IMR-90 (cell line): ENCODE data around the gene ABHD5. TPM values are rescaled to one million over a fixed set of nuclear protein-coding genes. Genes with fewer than 3 reads are reported as not detected.
A peak's percentile ranks its signal among the peaks of the same experiment; 100 is the strongest.

Experiments
- ATAC-seq: fragments of 200-7000 bp; cut with Tn5 transposase; 2 replicates; pipeline ENCODE4 v1.9.1; 2020; ENCODE audit warnings: low read depth, mild to moderate bottlenecking, moderate library complexity
- BruUV-seq: library from RNA; stranded (reverse); fragments of 400-500 nt; replicated peaks from 2 replicates; lab custom pipeline; 2021; lab: Mats Ljungman, UMichigan
- CTCF ChIA-PET: fragments of 300-600 bp; formaldehyde crosslinking; extraction: SDS; loops from one replicate; lab custom pipeline; 2021; ENCODE audit warnings: antibody characterized with exemption; lab: Yijun Ruan, JAX
- POLR2A ChIA-PET: fragments of 300-600 bp; sonication (Branson Sonifier 250); formaldehyde crosslinking; loops from one replicate; lab custom pipeline; 2022; ENCODE audit warnings: antibody characterized with exemption; ENCODE audit not compliant: unreplicated experiment; lab: Charles Lee
- DNase-seq: peaks from one replicate; pipeline ENCODE4 v3.0.0; 2013
- H2AFZ ChIP-seq: replicated peaks from 2 replicates; pipeline ENCODE3; 2013; ENCODE audit warnings: low read length, mild to moderate bottlenecking; ENCODE audit not compliant: poor library complexity
- H2AK5ac ChIP-seq: 2 replicates; pipeline ENCODE4 v1.6.1; 2013; ENCODE audit warnings: low read depth, low read length, inconsistent platforms
- H2AK9ac ChIP-seq: replicated peaks from 2 replicates; pipeline ENCODE3; 2013; ENCODE audit warnings: mild to moderate bottlenecking, low read depth, low read length, moderate library complexity; ENCODE audit not compliant: poor library complexity
- H2BK120ac ChIP-seq: 2 replicates; pipeline ENCODE4 v1.6.1; 2013; ENCODE audit warnings: low read depth, low read length, inconsistent platforms
- H2BK15ac ChIP-seq: 3 replicates; pipeline ENCODE4 v1.6.1; 2013; ENCODE audit warnings: low read depth, low read length, inconsistent platforms
- H2BK20ac ChIP-seq: 2 replicates; pipeline ENCODE4 v1.6.1; 2013; ENCODE audit warnings: low read depth, mild to moderate bottlenecking, inconsistent platforms, low read length, moderate library complexity
- H2BK5ac ChIP-seq: 2 replicates; pipeline ENCODE4 v1.6.1; 2013; ENCODE audit warnings: mild to moderate bottlenecking, low read depth, low read length, inconsistent platforms; ENCODE audit not compliant: poor library complexity, severe bottlenecking
- H3K14ac ChIP-seq: replicated peaks from 2 replicates; pipeline ENCODE4 v1.6.1; 2013; ENCODE audit warnings: low read depth, low read length, inconsistent platforms
- H3K18ac ChIP-seq: 2 replicates; pipeline ENCODE4 v1.6.1; 2013; ENCODE audit warnings: low read depth, low read length, control low read depth
- H3K23ac ChIP-seq: 2 replicates; pipeline ENCODE4 v1.6.1; 2013; ENCODE audit warnings: low read depth, low read length, inconsistent platforms
- H3K27ac ChIP-seq: 2 replicates; pipeline ENCODE4 v1.5.1; 2013; ENCODE audit warnings: mild to moderate bottlenecking, control low read depth, low read length; ENCODE audit not compliant: insufficient read depth
- H3K27me3 ChIP-seq: 2 replicates; pipeline ENCODE4 v1.6.1; 2013; ENCODE audit warnings: low read length; ENCODE audit not compliant: control insufficient read depth, insufficient read depth
- H3K36me3 ChIP-seq: 2 replicates; pipeline ENCODE4 v1.6.1; 2013; ENCODE audit warnings: low read length, mixed read lengths; ENCODE audit not compliant: control insufficient read depth, insufficient read depth
- H3K4ac ChIP-seq: 2 replicates; pipeline ENCODE4 v1.6.1; 2013; ENCODE audit warnings: low read depth, low read length, inconsistent platforms
- H3K4me1 ChIP-seq: 2 replicates; pipeline ENCODE4 v1.6.1; 2013; ENCODE audit warnings: low read length, mixed read lengths; ENCODE audit not compliant: control insufficient read depth, insufficient read depth
- H3K4me2 ChIP-seq: 2 replicates; pipeline ENCODE4 v1.6.1; 2013; ENCODE audit warnings: low read depth, mild to moderate bottlenecking, control low read depth, low read length, moderate library complexity
- H3K4me3 ChIP-seq: 2 replicates; pipeline ENCODE4 v1.5.1; 2013; ENCODE audit warnings: low read depth, mild to moderate bottlenecking, control low read depth, low read length, moderate library complexity; ENCODE audit not compliant: insufficient read depth
- H3K56ac ChIP-seq: 2 replicates; pipeline ENCODE4 v1.6.1; 2013; ENCODE audit warnings: low read length, inconsistent platforms; ENCODE audit not compliant: insufficient read depth; ENCODE audit errors: extremely low read depth
- H3K79me1 ChIP-seq, 2 experiments: 2 replicates each; pipeline ENCODE4 v1.6.1; 2013; ENCODE audit warnings: low read length in 2 of 2, inconsistent platforms in 1 of 2, low read depth in 1 of 2
- H3K9ac ChIP-seq: 2 replicates; pipeline ENCODE4 v1.6.1; 2013; ENCODE audit warnings: low read depth, low read length, control low read depth
- H3K9me1 ChIP-seq: 2 replicates; pipeline ENCODE4 v1.6.1; 2013; ENCODE audit warnings: low read length, inconsistent platforms; ENCODE audit not compliant: insufficient read depth
- H3K9me3 ChIP-seq: 2 replicates; pipeline ENCODE4 v1.6.1; 2013; ENCODE audit warnings: low read length; ENCODE audit not compliant: control insufficient read depth, insufficient read depth
- H4K20me1 ChIP-seq: 2 replicates; pipeline ENCODE4 v1.6.1; 2013; ENCODE audit warnings: low read length, inconsistent platforms; ENCODE audit not compliant: insufficient read depth
- H4K5ac ChIP-seq: 2 replicates; pipeline ENCODE4 v1.6.1; 2013; ENCODE audit warnings: mild to moderate bottlenecking, low read depth, low read length, control low read depth
- H4K8ac ChIP-seq, 2 experiments: 2 replicates each; pipeline ENCODE4 v1.6.1; 2013; ENCODE audit warnings: low read depth in 2 of 2, low read length in 2 of 2, control low read depth in 1 of 2, inconsistent platforms in 1 of 2
- H4K91ac ChIP-seq: 2 replicates; pipeline ENCODE4 v1.6.1; 2013; ENCODE audit warnings: low read depth, low read length, inconsistent platforms; ENCODE audit not compliant: insufficient read depth
- CHD1 ChIP-seq: IDR thresholded peaks from 2 replicates; pipeline ENCODE4 v1.6.1; 2012; ENCODE audit warnings: low read depth, low read length, improper control_type of control experiment
- FOS ChIP-seq: fragments of 150-350 bp; IDR thresholded peaks from 2 replicates; pipeline ENCODE4 v1.6.1; 2016; ENCODE audit warnings: low read depth, low read length
- MAFK ChIP-seq: IDR thresholded peaks from 2 replicates; pipeline ENCODE4 v1.6.1; 2012; ENCODE audit warnings: low read depth, low read length, improper control_type of control experiment
- MAZ ChIP-seq: IDR thresholded peaks from 2 replicates; pipeline ENCODE4 v1.6.1; 2012; ENCODE audit warnings: low read depth, mild to moderate bottlenecking, low read length, improper control_type of control experiment, moderate library complexity, borderline replicate concordance
- MXI1 ChIP-seq: IDR thresholded peaks from 2 replicates; pipeline ENCODE4 v1.6.1; 2012; ENCODE audit warnings: low read depth, mild to moderate bottlenecking, low read length, moderate library complexity, borderline replicate concordance
- POLR2A ChIP-seq: IDR thresholded peaks from 2 replicates; pipeline ENCODE4 v1.6.1; 2012; ENCODE audit warnings: mild to moderate bottlenecking, low read depth, low read length
- RAD21 ChIP-seq: IDR thresholded peaks from 2 replicates; pipeline ENCODE4 v1.6.1; 2012; ENCODE audit warnings: low read length, improper control_type of control experiment
- RFX5 ChIP-seq: IDR thresholded peaks from 2 replicates; pipeline ENCODE4 v1.8.0; 2012; ENCODE audit warnings: low read depth, mild to moderate bottlenecking, low read length, moderate library complexity
- SMC3 ChIP-seq: fragments of 150-350 bp; IDR thresholded peaks from 2 replicates; pipeline ENCODE4 v1.6.1; 2016; ENCODE audit warnings: low read depth, mild to moderate bottlenecking, antibody characterized with exemption, low read length, moderate library complexity
- WGBS, 2 experiments: methylation state at CpG; one replicate each; pipeline versions ENCODE4 v1.1.5 to v1.1.7; 2013; ENCODE audit warnings: missing lambda C conversion rate in 2 of 2; ENCODE audit not compliant: insufficient read length in 1 of 2; ENCODE audit errors: extremely low coverage in 2 of 2; 5-methylcytosine and 5-hydroxymethylcytosine counted together
- dilution Hi-C: fragments of 300-500 bp; cut with HindIII; formaldehyde crosslinking; loops from one replicate; pipeline ENCODE4 v1.14.3; 2018; ENCODE audit warnings: low sequenced_read_pairs; ENCODE audit not compliant: unreplicated experiment
- in situ Hi-C: fragments of 300-500 bp; cut with MboI; formaldehyde crosslinking; loops from 3 replicates; pipeline ENCODE4 v1.14.3; 2019; ENCODE audit warnings: low sequenced_read_pairs, inconsistent platforms, mixed read lengths
- intact Hi-C: fragments of 100-400 bp; cut with micrococcal nuclease; formaldehyde crosslinking; loops from 2 replicates; pipeline ENCODE4 v1.10.0; 2022
- polyA plus RNA-seq, 3 experiments: library from polyadenylated mRNA; depleted of rRNA; stranded (reverse); fragments of >200 nt; gene quantifications; 2 replicates each; pipeline ENCODE4 v1.2.3, GENCODE V29; 2012; ENCODE audit warnings: low replicate concordance in 1 of 3
- total RNA-seq: library from RNA; depleted of rRNA; stranded (reverse); fragments of >200 nt; gene quantifications from 2 replicates; pipeline ENCODE4 v1.2.3, GENCODE V29; 2012
- TF ChIP-seq, protein P1 (sequence below): fragments of 150-350 bp; IDR thresholded peaks from 2 replicates; pipeline ENCODE4 v1.6.1; 2016; ENCODE audit warnings: low read depth, mild to moderate bottlenecking, low read length, moderate library complexity, borderline replicate concordance

Gene ABHD5
- total and polyA plus RNA-seq, 2 of the 4 experiments (the other 2 are of a cell fraction) = 15.8 to 33.2 TPM

- no peaks in the 10 kb centered on the region for H3K9me3 ChIP-seq
- ATAC-seq (no peak), DNase-seq (no peak)
- peak overlapping the region; percentile 8 for H2AK9ac ChIP-seq
- H3K36me3 ChIP-seq = no peaks in the 10 kb centered on the region
- peak overlapping the region; percentile 69 for H3K4ac ChIP-seq
- ChIA-PET POLR2A (no interaction called here), CTCF (interaction anchor here (0.6 to 1.8 kb wide), 7 partner anchors 10 to 614 kb away, joined by 3 to 8 read pairs (median 4); no protein-coding TSS in a partner anchor)
- peak overlapping the region; percentile 39 for H3K14ac ChIP-seq
- in situ Hi-C loops = loop anchor here (10.0 kb wide), 1 partner anchor 425 kb away; no protein-coding TSS in a partner anchor
- intact Hi-C loops = loop anchor here (1.0 to 2.0 kb wide), 3 partner anchors 79 to 428 kb away; no protein-coding TSS in a partner anchor
- no peaks in the 10 kb centered on the region for H3K79me1 ChIP-seq
- BruUV-seq = no TSS peak
- 33% methylated on average over 3 of the region's 7 CpGs; no CpG with 5 or more reads in 1 of the 2 experiments for WGBS, 2 experiments
- dilution Hi-C loops = no loop called here
- H3K4me1 ChIP-seq = peaks cover 28% of the 10 kb centered on the region
- H4K8ac ChIP-seq = peak overlapping the region; percentile 62 to 90; a peak in 3 of 4 replicates
- peak overlapping the region; percentile 33 for H4K91ac ChIP-seq
- H3K56ac ChIP-seq = no peak overlapping the region
- H3K27me3 ChIP-seq = no peaks in the 10 kb centered on the region
- H3K23ac ChIP-seq = no peak overlapping the region
- peak overlapping the region; percentile 67 for H2AK5ac ChIP-seq
- no peaks in the 10 kb centered on the region for H4K20me1 ChIP-seq
- peak overlapping the region; percentile 49; the same call in 1 of the 2 replicates for H2BK20ac ChIP-seq
- TF ChIP-seq SMC3 (no peak), MXI1 (no peak), CHD1 (no peak), RAD21 (no peak), MAZ (no peak), MAFK (no peak), FOS (no peak), POLR2A (no peak), RFX5 (no peak)
- TF ChIP-seq, protein P1, sequence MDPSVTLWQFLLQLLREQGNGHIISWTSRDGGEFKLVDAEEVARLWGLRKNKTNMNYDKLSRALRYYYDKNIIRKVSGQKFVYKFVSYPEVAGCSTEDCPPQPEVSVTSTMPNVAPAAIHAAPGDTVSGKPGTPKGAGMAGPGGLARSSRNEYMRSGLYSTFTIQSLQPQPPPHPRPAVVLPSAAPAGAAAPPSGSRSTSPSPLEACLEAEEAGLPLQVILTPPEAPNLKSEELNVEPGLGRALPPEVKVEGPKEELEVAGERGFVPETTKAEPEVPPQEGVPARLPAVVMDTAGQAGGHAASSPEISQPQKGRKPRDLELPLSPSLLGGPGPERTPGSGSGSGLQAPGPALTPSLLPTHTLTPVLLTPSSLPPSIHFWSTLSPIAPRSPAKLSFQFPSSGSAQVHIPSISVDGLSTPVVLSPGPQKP = no peak
- H3K18ac ChIP-seq = peak overlapping the region; percentile 24; the same call in 1 of the 2 replicates
- H2BK5ac ChIP-seq = no peak overlapping the region
- H3K9me1 ChIP-seq = peaks cover 19% of the 10 kb centered on the region
- peak overlapping the region; percentile 7 for H4K5ac ChIP-seq
- peak overlapping the region; percentile 16 for H3K4me2 ChIP-seq
- peak overlapping the region; percentile 13 for H2BK120ac ChIP-seq
- no peak overlapping the region for H3K27ac ChIP-seq
- H2AFZ ChIP-seq = peak overlapping the region; percentile 87
- H3K9ac ChIP-seq = no peak overlapping the region
- peak overlapping the region; percentile 57; the same call in 2 of the 3 replicates for H2BK15ac ChIP-seq
- no peak overlapping the region for H3K4me3 ChIP-seq
Observed at GRCh38 chr3:43769885-43770425, 79.2 kb downstream of the ABHD5 start.
